Vagina (tissue), 2 donors: ENCODE data around the gene UBE2O. TPM values are rescaled to one million over a fixed set of nuclear protein-coding genes. Genes with fewer than 3 reads are reported as not detected.

Experiments
- DNase-seq, 2 donors: peaks; one replicate each; pipeline ENCODE4 v3.0.0-alpha.2; 2017; ENCODE audit errors: extremely low spot score in 2 of 2
- H3K27ac ChIP-seq: fragments of 200-600 bp; sonication (generic); one replicate; pipeline ENCODE4 v1.5.1; 2019
- H3K27me3 ChIP-seq: fragments of 200-600 bp; sonication (generic); one replicate; pipeline ENCODE4 v1.5.1; 2019
- H3K36me3 ChIP-seq, 2 donors: fragments of 200-600 bp; sonication (generic); one replicate each; pipeline ENCODE4 v1.5.1; 2017 to 2019
- H3K4me1 ChIP-seq: fragments of 200-600 bp; sonication (generic); one replicate; pipeline ENCODE4 v1.5.1; 2019
- H3K4me3 ChIP-seq, 2 donors: fragments of 200-600 bp; sonication (generic); 1 replicate in 1 of 2; 2 replicates in 1 of 2; pipeline ENCODE4 v1.5.1; 2016 to 2019
- H3K9me3 ChIP-seq: fragments of 200-600 bp; sonication (generic); one replicate; pipeline ENCODE4 v1.5.1; 2019
- POLR2A ChIP-seq, 2 donors: fragments of 450-650 bp; IDR thresholded peaks; one replicate each; pipeline ENCODE4 v1.6.1; 2017; ENCODE audit warnings: antibody characterized with exemption in 2 of 2, mild to moderate bottlenecking in 2 of 2, moderate library complexity in 2 of 2
- POLR2AphosphoS5 ChIP-seq, 2 donors: sonication (generic); formaldehyde crosslinking; IDR thresholded peaks; one replicate each; pipeline ENCODE4 v1.9.0; 2017; ENCODE audit warnings: antibody characterized with exemption in 2 of 2, mild to moderate bottlenecking in 2 of 2, low read depth in 1 of 2; ENCODE audit not compliant: insufficient read depth in 1 of 2
- intact Hi-C: fragments of 100-400 bp; cut with DNase I; formaldehyde crosslinking; loops from one replicate; pipeline ENCODE4 v1.15.1; 2023
- total RNA-seq: library from RNA; depleted of rRNA; stranded (reverse); fragments of >200 nt; gene quantifications from one replicate; pipeline ENCODE4 v1.2.3, GENCODE V29; 2016
- TF ChIP-seq, protein P1 (sequence below), 3 experiments: fragments of 450-650 bp in 2 of 3; fragments of 200-600 bp in 1 of 3; sonication (generic) in 1 of 3; IDR thresholded peaks; one replicate each; pipeline ENCODE4 v1.5.1; 2017 to 2019; ENCODE audit warnings: antibody characterized with exemption in 3 of 3, mild to moderate bottlenecking in 2 of 3, moderate library complexity in 2 of 3

The UBE2O gene
- total RNA-seq, 1 donor from 2014 or later: 29.7 TPM

DNA sequence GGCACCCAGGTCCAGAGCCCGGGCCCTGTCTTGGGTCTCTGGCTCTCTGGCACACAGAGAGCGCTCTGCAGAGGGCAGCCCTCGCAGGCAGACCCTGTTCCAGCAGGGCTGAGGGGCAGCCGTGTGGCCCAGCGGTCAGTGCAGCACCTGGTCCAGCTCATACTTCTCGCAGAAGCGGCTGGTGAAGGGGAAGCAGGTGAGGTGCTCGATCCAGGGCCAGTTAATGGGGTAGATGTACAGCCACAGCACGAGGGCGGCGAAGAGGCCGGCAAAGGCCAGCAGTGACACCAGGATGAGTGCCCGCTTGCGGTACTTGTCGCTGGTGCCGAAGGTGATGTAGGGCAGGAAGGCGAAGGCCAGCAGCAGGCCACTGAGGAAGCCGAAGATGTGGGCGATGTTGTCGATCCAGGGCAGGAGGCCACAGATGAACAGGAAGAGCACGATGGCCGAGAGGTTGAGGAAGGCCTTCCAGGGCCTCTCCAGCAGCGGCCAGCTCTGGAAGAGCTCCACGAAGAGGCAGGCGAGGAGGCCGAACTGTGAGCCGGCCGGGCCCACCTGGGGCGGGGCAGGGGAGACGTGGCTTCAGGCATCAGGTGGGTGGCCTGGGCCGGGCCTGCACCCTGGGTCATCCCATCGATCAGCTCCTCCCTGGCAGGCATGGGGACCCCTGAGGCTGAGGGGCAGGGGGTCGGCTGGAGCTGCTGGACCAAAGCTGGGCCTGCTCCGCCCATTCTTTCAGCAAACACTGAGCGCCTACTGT is 18.7 kb upstream of the UBE2O start:
- no peaks in the 10 kb centered on the region for H3K9me3 ChIP-seq

DNA sequence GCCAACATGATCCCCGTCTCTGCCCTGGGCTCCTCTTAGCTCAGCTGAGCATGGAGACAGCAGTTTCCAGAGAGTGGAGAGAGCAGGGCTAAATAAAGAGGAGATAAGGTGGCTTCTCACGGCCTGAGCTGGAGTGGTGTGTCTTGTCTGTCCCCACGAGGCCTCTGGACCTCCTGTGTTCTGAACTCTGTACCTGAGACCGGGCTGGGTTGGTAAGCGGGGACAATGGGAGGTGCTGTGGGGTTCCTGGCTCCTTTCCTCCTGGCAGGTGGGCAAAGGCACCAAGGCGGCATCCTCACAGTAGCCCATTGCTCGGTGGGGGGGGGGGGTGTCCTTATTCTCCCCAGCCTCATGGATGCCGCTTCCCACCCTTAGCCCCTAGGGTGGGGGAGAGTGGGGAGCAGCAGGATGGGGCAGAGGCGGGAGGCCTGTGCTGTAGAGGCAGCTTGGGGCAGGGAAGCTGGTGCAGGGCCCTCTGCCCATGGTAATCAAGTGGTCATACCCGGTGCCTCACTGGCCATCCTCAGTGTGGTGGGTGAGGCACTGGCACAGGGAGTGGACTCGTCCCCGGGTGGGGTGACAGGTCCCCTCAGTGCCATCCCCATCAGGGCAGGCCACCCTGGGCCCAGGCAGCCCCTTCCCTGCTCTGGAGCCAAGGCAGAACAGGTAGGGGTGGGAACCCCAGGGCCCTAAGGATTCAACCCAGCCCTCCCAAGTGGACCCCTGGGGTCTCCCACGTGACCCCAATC is 17.2 kb upstream of the UBE2O start:
- no peaks in the 10 kb centered on the region for H3K27me3 ChIP-seq
- no peaks in the 10 kb centered on the region for H3K4me1 ChIP-seq
- TF ChIP-seq POLR2A (IDR thresholded peaks at IDR 0.05) (no peak), POLR2AphosphoS5 (IDR thresholded peaks at IDR 0.05; ENCODE audit: insufficient read depth in 1 of 2, low read depth in 1 of 2) (no peak)
- TF ChIP-seq, protein P1, sequence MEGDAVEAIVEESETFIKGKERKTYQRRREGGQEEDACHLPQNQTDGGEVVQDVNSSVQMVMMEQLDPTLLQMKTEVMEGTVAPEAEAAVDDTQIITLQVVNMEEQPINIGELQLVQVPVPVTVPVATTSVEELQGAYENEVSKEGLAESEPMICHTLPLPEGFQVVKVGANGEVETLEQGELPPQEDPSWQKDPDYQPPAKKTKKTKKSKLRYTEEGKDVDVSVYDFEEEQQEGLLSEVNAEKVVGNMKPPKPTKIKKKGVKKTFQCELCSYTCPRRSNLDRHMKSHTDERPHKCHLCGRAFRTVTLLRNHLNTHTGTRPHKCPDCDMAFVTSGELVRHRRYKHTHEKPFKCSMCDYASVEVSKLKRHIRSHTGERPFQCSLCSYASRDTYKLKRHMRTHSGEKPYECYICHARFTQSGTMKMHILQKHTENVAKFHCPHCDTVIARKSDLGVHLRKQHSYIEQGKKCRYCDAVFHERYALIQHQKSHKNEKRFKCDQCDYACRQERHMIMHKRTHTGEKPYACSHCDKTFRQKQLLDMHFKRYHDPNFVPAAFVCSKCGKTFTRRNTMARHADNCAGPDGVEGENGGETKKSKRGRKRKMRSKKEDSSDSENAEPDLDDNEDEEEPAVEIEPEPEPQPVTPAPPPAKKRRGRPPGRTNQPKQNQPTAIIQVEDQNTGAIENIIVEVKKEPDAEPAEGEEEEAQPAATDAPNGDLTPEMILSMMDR (IDR thresholded peaks at IDR 0.05): no peak
- no peak overlapping the region for H3K27ac ChIP-seq
- intact Hi-C loops: loop anchor here (10.0 kb wide), 1 partner anchor 75 kb away; the partner anchor contains the start of gene PRCD
- no peaks in the 10 kb centered on the region for H3K9me3 ChIP-seq
- no peak overlapping the region for H3K4me3 ChIP-seq
- H3K36me3 ChIP-seq: peaks cover 0 to 11% of the 10 kb centered on the region in 2 donors
- no peak for DNase-seq

More for the DNA sequence above, 18.7 kb upstream of the UBE2O start:
- H3K36me3 ChIP-seq: peaks cover 0 to 11% of the 10 kb centered on the region in 2 donors
- H3K4me3 ChIP-seq: no peak overlapping the region
- DNase-seq: no peak
- intact Hi-C loops: no loop called here
- TF ChIP-seq POLR2AphosphoS5 (IDR thresholded peaks at IDR 0.05; ENCODE audit: insufficient read depth in 1 of 2, low read depth in 1 of 2) (no peak), POLR2A (IDR thresholded peaks at IDR 0.05) (no peak)
- TF ChIP-seq, protein P1 (IDR thresholded peaks at IDR 0.05): no peak
- no peaks in the 10 kb centered on the region for H3K4me1 ChIP-seq
- H3K27ac ChIP-seq: no peak overlapping the region
- H3K27me3 ChIP-seq: no peaks in the 10 kb centered on the region

DNA sequence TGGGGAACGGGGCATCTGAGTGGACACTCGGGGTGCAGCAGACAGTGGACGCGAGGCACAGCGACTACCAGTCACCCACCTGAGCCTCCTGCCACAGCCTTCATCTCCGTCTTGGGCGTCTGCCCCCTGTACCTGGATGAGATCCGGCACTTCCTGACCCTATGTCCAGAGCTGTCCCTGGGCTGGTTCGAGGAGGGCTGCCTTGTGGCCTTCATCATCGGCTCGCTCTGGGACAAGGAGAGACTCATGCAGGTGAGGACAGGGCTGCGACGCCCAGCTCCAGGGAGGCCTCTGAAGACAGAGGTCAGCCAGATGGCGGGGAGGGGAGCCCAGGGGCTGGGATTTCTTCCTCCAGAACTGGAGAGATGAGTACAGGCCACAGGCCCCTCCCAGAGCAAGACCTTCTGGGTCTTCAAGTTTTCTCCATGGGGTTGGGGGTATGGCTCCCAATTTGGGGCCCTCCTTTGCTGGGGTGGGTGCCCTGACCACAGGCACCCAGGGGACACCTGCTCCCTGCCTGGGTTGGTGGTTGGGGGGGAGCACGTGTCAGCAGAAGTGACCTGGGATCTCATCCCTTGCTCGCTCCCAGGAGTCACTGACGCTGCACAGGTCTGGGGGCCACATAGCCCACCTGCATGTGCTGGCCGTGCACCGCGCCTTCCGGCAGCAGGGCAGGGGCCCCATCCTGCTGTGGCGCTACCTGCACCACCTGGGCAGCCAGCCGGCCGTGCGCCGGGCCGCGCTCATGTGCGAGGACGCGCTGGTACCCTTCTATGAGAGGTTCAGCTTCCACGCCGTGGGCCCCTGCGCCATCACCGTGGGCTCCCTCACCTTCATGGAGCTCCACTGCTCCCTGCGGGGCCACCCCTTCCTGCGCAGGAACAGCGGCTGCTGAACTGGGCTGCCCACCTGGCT is 16.4 kb upstream of the UBE2O start:
- intact Hi-C loops: loop anchor here (10.0 kb wide), 1 partner anchor 75 kb away; the partner anchor contains the start of gene PRCD

DNA sequence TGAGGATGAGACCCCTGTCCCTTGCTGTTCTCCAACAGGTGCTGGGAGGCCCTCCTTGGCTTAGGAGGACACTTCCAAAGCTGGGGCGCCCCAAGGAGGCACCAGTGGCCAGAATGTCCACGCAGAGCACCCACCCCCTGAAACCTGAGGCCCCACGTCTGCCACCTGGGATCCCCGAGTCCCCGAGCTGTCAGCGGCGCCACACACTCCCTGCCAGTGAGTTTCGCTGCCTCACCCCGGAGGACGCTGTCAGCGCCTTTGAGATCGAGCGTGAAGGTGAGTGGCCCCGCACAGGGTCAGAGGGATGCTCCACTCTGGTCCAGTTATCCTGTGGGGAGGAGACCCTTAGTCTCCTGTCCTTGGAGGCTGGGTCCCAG is 15.7 kb upstream of the UBE2O start:
- TF ChIP-seq POLR2AphosphoS5 (IDR thresholded peaks at IDR 0.05; ENCODE audit: insufficient read depth in 1 of 2, low read depth in 1 of 2): no peak
- no peak for TF ChIP-seq POLR2A (IDR thresholded peaks at IDR 0.05)
- TF ChIP-seq, protein P1 (IDR thresholded peaks at IDR 0.05): no peak
- no peaks in the 10 kb centered on the region for H3K4me1 ChIP-seq
- no peaks in the 10 kb centered on the region for H3K9me3 ChIP-seq
- intact Hi-C loops: loop anchor here (10.0 kb wide), 1 partner anchor 76 kb away; the partner anchor contains the start of gene PRCD
- no peak overlapping the region for H3K4me3 ChIP-seq
- no peaks in the 10 kb centered on the region for H3K27me3 ChIP-seq
- H3K36me3 ChIP-seq: peaks cover 0 to 11% of the 10 kb centered on the region in 2 donors
- no peak overlapping the region for H3K27ac ChIP-seq
- no peak for DNase-seq

More for the DNA sequence above, 16.4 kb upstream of the UBE2O start:
- H3K4me1 ChIP-seq: no peaks in the 10 kb centered on the region
- H3K4me3 ChIP-seq: no peak overlapping the region
- H3K9me3 ChIP-seq: no peaks in the 10 kb centered on the region
- peaks cover 0 to 11% of the 10 kb centered on the region in 2 donors for H3K36me3 ChIP-seq
- no peak for DNase-seq
- no peaks in the 10 kb centered on the region for H3K27me3 ChIP-seq
- H3K27ac ChIP-seq: no peak overlapping the region
- TF ChIP-seq, protein P1 (IDR thresholded peaks at IDR 0.05): no peak
- no peak for TF ChIP-seq POLR2AphosphoS5 (IDR thresholded peaks at IDR 0.05; ENCODE audit: insufficient read depth in 1 of 2, low read depth in 1 of 2)
- TF ChIP-seq POLR2A (IDR thresholded peaks at IDR 0.05): no peak
